T-helper 17 cell (primary cell): ENCODE data around the gene HIGD1A. TPM values are rescaled to one million over a fixed set of nuclear protein-coding genes. Genes with fewer than 3 reads are reported as not detected.

Experiments
- ATAC-seq: fragments of 150-1000 bp; cut with Tn5 transposase; 2 replicates; pipeline ENCODE4 v1.10.0; 2021; ENCODE audit warnings: mild to moderate bottlenecking, moderate library complexity
- DNase-seq, 3 donors: peaks; one replicate each; pipeline versions ENCODE4 v3.0.0 to v3.0.0-alpha.2; 2020 to 2021
- H3K9me3 ChIP-seq: one replicate; pipeline ENCODE4 v1.7.0; 2013; ENCODE audit warnings: low read length, mild to moderate bottlenecking; ENCODE audit not compliant: control insufficient read depth, poor library complexity, severe bottlenecking
- H3K27ac Mint-ChIP-seq: one replicate; pipeline ENCODE4 v1.8.0; 2022; ENCODE audit warnings: mild to moderate bottlenecking, moderate library complexity, mixed read lengths
- H3K27me3 Mint-ChIP-seq: one replicate; pipeline ENCODE4 v1.8.0; 2022; ENCODE audit warnings: mixed read lengths
- H3K36me3 Mint-ChIP-seq: one replicate; pipeline ENCODE4 v1.8.0; 2022; ENCODE audit warnings: low read depth, mixed read lengths
- H3K4me1 Mint-ChIP-seq: one replicate; pipeline ENCODE4 v1.8.0; 2022; ENCODE audit warnings: mild to moderate bottlenecking, mixed read lengths
- H3K4me3 Mint-ChIP-seq: one replicate; pipeline ENCODE4 v1.8.0; 2022; ENCODE audit warnings: mild to moderate bottlenecking, moderate library complexity, mixed read lengths
- total RNA-seq, 4 donors: library from RNA in 2 of 4; stranded (reverse) in 2 of 4; gene quantifications; one replicate each; pipeline ENCODE4 v1.2.3 and lab custom pipeline; 2022 to 2026

Gene HIGD1A
- total RNA-seq, 2 donors from 2014 or later, result 20.7 to 29.2 TPM

- Mint-ChIP-seq H3K4me1 (peaks cover 6% of the 10 kb centered on the region), H3K4me3 (no peak overlapping the region), H3K27me3 (peaks cover 28% of the 10 kb centered on the region), H3K36me3 (peaks cover 4% of the 10 kb centered on the region), H3K27ac (no peak overlapping the region)
- no peaks in the 10 kb centered on the region for H3K9me3 ChIP-seq
- DNase-seq (no peak), ATAC-seq (peak; percentile 98)
Measured at GRCh38 chr3:42839616-42840015, 35.3 kb upstream of the HIGD1A start.

- peaks cover 4% of the 10 kb centered on the region for H3K36me3 Mint-ChIP-seq
- peaks cover 21% of the 10 kb centered on the region for H3K27me3 Mint-ChIP-seq
- H3K27ac Mint-ChIP-seq, result no peak overlapping the region
- DNase-seq (no peak), ATAC-seq (no peak)
- H3K9me3 ChIP-seq, result no peaks in the 10 kb centered on the region
- peaks cover 4% of the 10 kb centered on the region for H3K4me1 Mint-ChIP-seq
- H3K4me3 Mint-ChIP-seq, result no peak overlapping the region
Measured at GRCh38 chr3:42838571-42838970, 34.3 kb upstream of the HIGD1A start.

GRCh38 chr3:42836150-42837123 is 32.1 kb upstream of the HIGD1A start:
- Mint-ChIP-seq H3K4me3 (no peak overlapping the region), H3K27me3 (peaks cover 15% of the 10 kb centered on the region), H3K36me3 (no peaks in the 10 kb centered on the region), H3K4me1 (peaks cover 7% of the 10 kb centered on the region), H3K27ac (no peak overlapping the region)
- H3K9me3 ChIP-seq, result no peaks in the 10 kb centered on the region
- DNase-seq (no peak), ATAC-seq (no peak)

GRCh38 chr3:42831321-42831713 is 27.0 kb upstream of the HIGD1A start:
- H3K27ac Mint-ChIP-seq, result peak overlapping the region; percentile 16
- H3K4me3 Mint-ChIP-seq, result no peak overlapping the region

GRCh38 chr3:42830437-42831320 is 26.4 kb upstream of the HIGD1A start:
- DNase-seq (no peak), ATAC-seq (no peak)
- H3K9me3 ChIP-seq, result no peaks in the 10 kb centered on the region
- Mint-ChIP-seq H3K4me1 (peaks cover 3% of the 10 kb centered on the region), H3K27ac (no peak overlapping the region), H3K36me3 (peaks cover 3% of the 10 kb centered on the region), H3K4me3 (no peak overlapping the region), H3K27me3 (peaks cover 38% of the 10 kb centered on the region)

More at GRCh38 chr3:42831321-42831713, 27.0 kb upstream of the HIGD1A start:
- peak; percentile 69 for ATAC-seq
- Mint-ChIP-seq H3K4me1 (peaks cover 3% of the 10 kb centered on the region), H3K36me3 (no peaks in the 10 kb centered on the region), H3K27me3 (peaks cover 34% of the 10 kb centered on the region)
- no peaks in the 10 kb centered on the region for H3K9me3 ChIP-seq
- DNase-seq, result peak; percentile 42 to 70 (median 48)

GRCh38 chr3:42829628-42830436 is 25.5 kb upstream of the HIGD1A start:
- H3K9me3 ChIP-seq, result no peaks in the 10 kb centered on the region
- no peak for DNase-seq
- Mint-ChIP-seq H3K27me3 (peaks cover 39% of the 10 kb centered on the region), H3K27ac (no peak overlapping the region), H3K36me3 (peaks cover 3% of the 10 kb centered on the region), H3K4me3 (no peak overlapping the region), H3K4me1 (peaks cover 3% of the 10 kb centered on the region)
- ATAC-seq, result no peak

GRCh38 chr3:42829083-42829627 is 24.9 kb upstream of the HIGD1A start:
- H3K9me3 ChIP-seq, result no peaks in the 10 kb centered on the region
- peaks cover 3% of the 10 kb centered on the region for H3K36me3 Mint-ChIP-seq
- peaks cover 3% of the 10 kb centered on the region for H3K4me1 Mint-ChIP-seq
- H3K4me3 Mint-ChIP-seq, result no peak overlapping the region
- DNase-seq (no peak), ATAC-seq (no peak)
- no peak overlapping the region for H3K27ac Mint-ChIP-seq
- peaks cover 44% of the 10 kb centered on the region for H3K27me3 Mint-ChIP-seq

- Mint-ChIP-seq H3K4me3 (no peak overlapping the region), H3K27me3 (peaks cover 51% of the 10 kb centered on the region), H3K36me3 (peaks cover 3% of the 10 kb centered on the region), H3K27ac (no peak overlapping the region), H3K4me1 (peaks cover 5% of the 10 kb centered on the region)
- no peaks in the 10 kb centered on the region for H3K9me3 ChIP-seq
- ATAC-seq, result no peak
- DNase-seq, result no peak
Measured at GRCh38 chr3:42827654-42828053, 23.4 kb upstream of the HIGD1A start.

GRCh38 chr3:42827023-42827422 is 22.7 kb upstream of the HIGD1A start:
- H3K4me1 Mint-ChIP-seq, result peaks cover 5% of the 10 kb centered on the region
- H3K9me3 ChIP-seq, result no peaks in the 10 kb centered on the region
- no peak for ATAC-seq
- no peak overlapping the region for H3K27ac Mint-ChIP-seq
- H3K4me3 Mint-ChIP-seq, result no peak overlapping the region
- peaks cover 53% of the 10 kb centered on the region for H3K27me3 Mint-ChIP-seq
- peaks cover 3% of the 10 kb centered on the region for H3K36me3 Mint-ChIP-seq
- DNase-seq, result no peak

- no peaks in the 10 kb centered on the region for H3K9me3 ChIP-seq
- DNase-seq, result no peak
- Mint-ChIP-seq H3K27ac (no peak overlapping the region), H3K4me1 (peaks cover 2% of the 10 kb centered on the region), H3K4me3 (no peak overlapping the region), H3K36me3 (peaks cover 3% of the 10 kb centered on the region), H3K27me3 (peaks cover 56% of the 10 kb centered on the region)
- ATAC-seq, result no peak
Measured at GRCh38 chr3:42826141-42826540, 21.9 kb upstream of the HIGD1A start.

GRCh38 chr3:42823351-42823750 is 19.1 kb upstream of the HIGD1A start:
- Mint-ChIP-seq H3K27ac (peak overlapping the region; percentile 6), H3K27me3 (peaks cover 55% of the 10 kb centered on the region)

GRCh38 chr3:42822828-42823227 is 18.5 kb upstream of the HIGD1A start:
- DNase-seq (no peak), ATAC-seq (no peak)
- peak overlapping the region; percentile 6 for H3K27ac Mint-ChIP-seq
- H3K4me3 Mint-ChIP-seq, result no peak overlapping the region
- H3K4me1 Mint-ChIP-seq, result peaks cover 4% of the 10 kb centered on the region
- H3K27me3 Mint-ChIP-seq, result peaks cover 49% of the 10 kb centered on the region
- peaks cover 3% of the 10 kb centered on the region for H3K36me3 Mint-ChIP-seq
- no peaks in the 10 kb centered on the region for H3K9me3 ChIP-seq

More at GRCh38 chr3:42823351-42823750, 19.1 kb upstream of the HIGD1A start:
- Mint-ChIP-seq H3K36me3 (peaks cover 3% of the 10 kb centered on the region), H3K4me3 (no peak overlapping the region), H3K4me1 (peaks cover 4% of the 10 kb centered on the region)
- ATAC-seq (no peak), DNase-seq (no peak)
- no peaks in the 10 kb centered on the region for H3K9me3 ChIP-seq
